Hepatic stellate cell (primary cell): ENCODE measurements around the gene ZDHHC14.
"Not testable (repeated sequence)": the region's sequence is repeated elsewhere in the genome, so short reads cannot be mapped to it uniquely, and the experiment has no call there.

ENCODE experiments used
- DNase-seq: peaks from one replicate; pipeline ENCODE4 v3.0.0; 2011; ENCODE audit warnings: low spot score

The ZDHHC14 gene

DNA sequence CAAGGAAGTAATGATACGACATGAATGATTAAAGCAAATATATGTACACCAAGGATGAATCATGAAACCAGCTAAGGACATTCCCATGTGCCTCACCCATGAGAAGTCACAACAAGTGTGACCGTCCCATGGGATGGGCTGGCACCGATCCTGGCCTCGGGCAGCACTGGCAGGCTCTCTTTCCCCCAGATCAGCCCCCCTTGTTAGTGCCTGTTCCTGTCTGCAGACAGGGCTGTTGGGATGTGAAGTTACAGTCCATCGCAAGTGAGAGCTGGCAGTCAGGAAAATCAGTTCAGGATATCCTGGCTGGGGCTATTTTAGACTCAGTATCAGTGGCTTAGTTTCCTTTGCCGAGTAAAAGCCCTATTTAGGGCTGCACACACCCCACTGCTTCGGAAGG is 312.9 kb downstream of the ZDHHC14 start:
- DNase-seq, result no peak

GRCh38 chr6:157695301-157696040 is 314.5 kb downstream of the ZDHHC14 start:
- no peak for DNase-seq

GRCh38 chr6:157699777-157700636 is 319.0 kb downstream of the ZDHHC14 start:
- no peak for DNase-seq

DNA sequence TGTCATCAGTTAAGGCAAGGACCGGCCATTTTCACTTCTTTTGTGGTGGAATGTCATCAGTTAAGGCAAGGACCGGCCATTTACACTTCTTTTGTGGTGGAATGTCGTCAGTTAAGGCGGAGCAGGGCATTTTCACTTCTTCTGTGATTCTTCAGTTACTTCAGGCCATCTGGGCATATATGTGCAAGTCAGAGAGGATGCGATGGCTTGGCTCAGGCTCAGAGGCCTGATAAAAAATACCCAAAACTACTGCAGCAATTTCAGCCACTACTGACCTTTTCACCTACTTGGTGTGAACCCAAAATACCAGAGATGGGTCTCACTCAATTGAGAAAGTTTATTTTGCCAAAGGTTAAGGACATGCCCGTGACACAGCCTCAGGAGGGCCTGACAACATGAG is 325.4 kb downstream of the ZDHHC14 start:
- DNase-seq, result not testable (repeated sequence)

DNA sequence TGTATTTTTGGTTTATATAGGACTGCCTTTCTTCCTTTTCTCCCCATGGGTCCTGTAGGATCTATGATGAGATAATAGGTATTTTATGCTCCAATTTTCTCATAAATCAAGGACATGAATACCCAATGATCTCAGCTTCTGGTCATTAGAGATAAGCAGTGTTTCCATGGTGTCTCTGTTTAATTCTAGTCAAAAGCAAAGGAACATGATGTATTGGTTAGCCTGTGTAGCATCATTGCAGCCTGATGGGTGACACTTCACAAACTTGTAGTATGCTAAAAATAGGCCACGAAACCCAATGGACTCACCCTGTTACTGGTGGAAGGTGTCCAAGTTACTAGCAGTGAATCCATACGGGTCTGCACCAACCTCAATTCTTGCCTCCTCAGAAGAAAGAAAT is 325.9 kb downstream of the ZDHHC14 start:
- no peak for DNase-seq

GRCh38 chr6:157707576-157707975 is 326.6 kb downstream of the ZDHHC14 start:
- DNase-seq, result no peak

- no peak for DNase-seq
Measured at GRCh38 chr6:157708239-157708638, 327.2 kb downstream of the ZDHHC14 start.

DNA sequence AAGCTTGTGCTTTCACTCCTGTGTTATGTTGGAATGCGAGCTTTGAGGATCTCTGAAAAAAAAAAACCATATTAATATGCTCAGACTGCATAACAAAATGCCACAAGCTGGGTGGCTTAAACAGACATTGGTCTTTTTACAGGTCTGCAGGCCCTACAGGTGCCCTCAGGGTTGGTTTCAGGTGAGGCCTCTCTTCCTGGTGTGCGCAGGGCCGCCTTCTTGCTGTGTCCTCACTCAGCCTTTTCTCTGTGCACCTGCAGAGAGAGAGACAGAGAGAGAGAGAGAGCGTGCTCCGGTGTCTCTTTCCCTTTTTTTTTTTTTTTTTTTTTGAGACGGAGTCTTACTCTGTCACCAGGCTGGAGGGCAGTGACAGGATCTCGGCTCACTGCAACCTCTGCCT is 327.9 kb downstream of the ZDHHC14 start:
- DNase-seq, result no peak

DNA sequence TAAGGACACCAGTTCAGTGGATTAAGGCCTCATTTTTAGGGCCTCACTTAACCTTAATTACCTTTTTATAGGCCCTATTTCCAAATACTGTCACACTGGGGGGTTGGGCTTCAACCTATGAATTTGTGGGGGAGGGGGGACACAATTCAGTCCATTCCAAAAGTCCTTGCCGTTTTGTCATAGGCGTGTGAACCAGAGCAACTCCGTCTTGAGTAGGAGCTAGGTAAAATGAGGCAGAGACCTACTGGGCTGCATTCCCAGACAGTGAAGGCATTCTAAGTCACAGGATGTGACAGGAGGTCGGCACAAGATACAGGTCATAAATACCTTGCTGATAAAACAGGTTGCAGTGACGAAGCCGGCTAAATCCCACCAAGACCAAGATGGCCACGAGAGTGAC is 328.6 kb downstream of the ZDHHC14 start:
- DNase-seq, result no peak

DNA sequence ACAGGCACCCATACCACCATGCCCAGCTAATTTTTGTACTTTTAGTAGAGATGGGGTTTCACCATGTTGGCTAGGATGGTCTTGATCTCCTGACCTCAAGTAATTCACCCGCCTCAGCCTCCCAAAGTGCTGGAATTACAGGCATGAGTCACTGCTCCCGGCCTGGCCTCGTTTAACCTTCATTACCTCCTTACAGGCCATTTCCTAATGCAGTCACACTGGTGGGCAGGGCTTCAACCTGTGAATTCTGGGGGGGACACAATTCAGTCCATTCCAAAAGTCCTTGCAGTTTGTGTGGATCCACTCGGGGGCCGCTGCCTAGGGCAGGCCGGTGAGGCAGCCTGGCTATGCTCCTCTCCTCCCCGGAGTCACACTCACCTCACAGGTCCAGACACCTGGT is 329.6 kb downstream of the ZDHHC14 start:
- no peak for DNase-seq

DNA sequence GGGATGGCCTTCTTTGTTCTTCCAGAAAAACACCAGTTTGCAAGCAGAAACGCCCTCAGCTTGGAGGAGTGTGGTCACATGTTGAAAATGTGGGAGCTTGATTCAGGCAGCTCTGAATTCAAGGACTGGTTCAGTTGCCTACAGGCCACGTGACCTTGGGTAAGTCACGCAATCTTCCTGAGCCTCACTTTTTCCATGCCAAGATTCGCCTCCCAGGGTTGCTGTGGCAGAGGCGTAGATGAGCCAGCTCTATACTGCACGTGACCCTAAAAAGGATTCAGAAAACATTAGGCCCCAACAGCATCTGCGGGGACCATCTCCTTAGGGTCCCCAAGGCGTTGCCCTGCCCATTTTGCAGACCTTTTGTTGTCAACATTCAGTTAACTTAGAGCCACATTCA is 330.1 kb downstream of the ZDHHC14 start:
- DNase-seq, result no peak

DNA sequence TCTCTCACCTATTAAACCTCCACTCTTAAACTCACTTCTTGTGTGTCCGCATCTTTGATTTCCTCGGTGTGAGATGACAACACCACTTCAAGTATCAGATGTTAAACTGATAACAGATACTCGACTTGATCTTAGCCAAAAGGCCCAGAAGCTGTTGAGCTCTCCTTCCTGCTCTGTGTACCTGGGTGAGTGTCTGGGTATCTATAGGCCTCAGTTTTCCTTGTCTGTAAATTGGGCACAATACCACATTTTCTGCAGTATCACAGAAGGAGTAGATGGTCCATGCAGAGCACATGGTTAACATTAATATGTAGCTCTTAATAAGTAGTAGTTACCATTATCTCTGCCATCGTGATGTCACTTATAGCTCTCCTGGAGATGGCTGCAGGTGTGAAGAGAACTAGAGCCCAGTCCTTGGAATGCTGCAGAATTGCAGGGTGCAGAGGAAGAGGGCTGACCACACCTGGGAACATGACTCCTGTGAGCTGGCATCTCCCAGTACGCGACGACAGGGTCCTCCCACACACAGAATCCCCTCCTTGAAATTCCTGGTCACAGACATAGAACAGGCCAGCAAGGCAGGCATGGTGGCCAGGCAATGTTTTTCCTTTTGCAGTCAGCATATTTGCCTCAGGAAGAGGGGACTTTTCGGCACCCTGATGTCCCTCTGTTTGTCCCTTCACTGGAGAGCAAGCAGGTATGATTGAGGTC is 331.8 kb downstream of the ZDHHC14 start:
- no peak for DNase-seq

GRCh38 chr6:157713451-157714152 is 332.6 kb downstream of the ZDHHC14 start:
- DNase-seq, result no peak

- DNase-seq, result no peak
Measured at GRCh38 chr6:157714153-157714490, 333.1 kb downstream of the ZDHHC14 start.

- DNase-seq, result peak; percentile 47
Measured at GRCh38 chr6:157715728-157716164, 334.8 kb downstream of the ZDHHC14 start.

GRCh38 chr6:157716251-157716995 is 335.4 kb downstream of the ZDHHC14 start:
- no peak for DNase-seq

- no peak for DNase-seq
Measured at GRCh38 chr6:157717340-157717748, 336.4 kb downstream of the ZDHHC14 start.

DNA sequence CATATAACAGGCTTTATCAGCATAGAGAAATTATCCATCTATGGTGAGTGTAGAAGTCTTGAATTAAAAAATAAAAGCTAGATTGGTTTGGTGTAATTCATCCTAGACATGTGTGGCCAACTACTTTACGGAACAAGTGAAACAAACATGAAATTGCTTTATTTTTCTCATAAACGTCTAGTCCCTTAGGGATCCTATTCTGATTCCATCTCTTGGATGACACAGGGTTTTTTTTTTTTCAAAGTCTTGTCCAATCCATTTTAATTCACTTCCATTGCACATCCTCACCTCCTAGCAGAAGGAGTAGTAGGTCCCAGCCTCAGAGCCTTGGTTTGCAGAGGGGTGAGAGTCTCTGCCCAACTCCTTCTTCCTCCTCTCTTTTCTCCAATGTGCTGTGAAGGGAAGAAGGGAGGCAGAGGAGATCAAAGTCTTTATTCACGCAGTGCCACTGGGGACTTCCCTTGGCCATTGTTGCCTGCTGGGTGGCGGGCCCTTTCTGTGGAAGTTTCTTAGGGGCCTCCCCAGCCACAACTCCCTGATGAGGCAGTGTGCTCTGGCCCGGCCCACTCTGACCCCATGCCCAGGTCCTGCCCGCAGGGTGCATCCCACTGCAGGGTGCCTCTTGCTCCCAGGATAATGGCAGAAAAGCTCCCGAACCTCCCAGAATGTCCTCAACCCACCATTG is 337.7 kb downstream of the ZDHHC14 start:
- DNase-seq, result no peak

GRCh38 chr6:157720964-157721363 is 340.0 kb downstream of the ZDHHC14 start:
- not testable (repeated sequence) for DNase-seq

DNA sequence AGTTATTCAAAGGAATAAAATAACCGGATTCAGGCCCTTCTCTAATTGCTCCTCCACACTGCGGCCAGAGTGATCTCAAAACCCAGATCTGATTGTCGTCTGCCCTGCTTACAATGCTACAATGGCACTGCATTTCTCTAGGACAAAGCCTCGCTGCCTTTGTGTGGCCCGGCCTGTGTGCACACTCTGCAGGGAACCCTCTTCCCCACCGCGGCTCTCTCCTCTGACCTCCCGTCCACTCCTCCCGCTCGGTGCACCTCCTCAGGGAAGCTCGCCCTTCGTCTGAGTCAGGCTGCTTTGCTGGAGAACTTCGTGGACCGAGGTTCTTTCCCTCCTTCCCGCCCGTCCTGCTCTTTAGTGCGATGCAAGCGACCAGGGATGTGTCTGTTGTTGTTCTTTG is 340.4 kb downstream of the ZDHHC14 start:
- DNase-seq, result no peak

DNA sequence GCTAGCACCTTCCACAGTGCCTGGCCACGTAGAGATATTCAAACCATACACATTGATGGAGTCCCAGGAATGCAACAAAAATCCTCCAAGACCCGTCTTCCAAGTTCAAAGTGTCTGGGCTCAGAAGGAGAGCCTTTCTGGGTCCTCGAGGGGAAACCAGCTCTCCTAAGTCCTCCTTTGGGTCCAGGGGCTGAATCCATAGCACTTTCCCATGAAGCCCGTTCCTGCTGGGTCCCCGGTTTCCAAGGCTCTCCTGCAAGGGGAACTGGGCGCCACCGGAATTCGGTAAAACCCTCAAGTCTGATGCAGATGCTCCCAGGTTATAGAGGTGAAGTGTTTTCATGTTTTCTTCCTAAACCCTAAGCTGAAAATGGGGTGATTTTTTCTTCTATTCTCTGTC is 340.8 kb downstream of the ZDHHC14 start:
- no peak for DNase-seq
